Keratinocyte (primary cell): ENCODE data around the gene SORL1.

Source experiments
- CTCF ChIP-seq, 3 experiments: IDR thresholded peaks in 1 of 3; conservative IDR thresholded peaks in 1 of 3; optimal IDR thresholded peaks in 1 of 3; 2 replicates in 2 of 3; 3 replicates in 1 of 3; pipeline versions ENCODE3 to v1.5.1; 2011; ENCODE audit warnings: low read length in 3 of 3, mild to moderate bottlenecking in 3 of 3, moderate library complexity in 2 of 3, control low read depth in 1 of 3, inconsistent platforms in 1 of 3; ENCODE audit not compliant: insufficient read depth in 2 of 3; ENCODE audit errors: extremely low read depth in 1 of 3
- EZH2 ChIP-seq: IDR thresholded peaks from one replicate; pipeline ENCODE4 v1.6.1; 2012; ENCODE audit warnings: inconsistent platforms, mild to moderate bottlenecking, low read length, moderate library complexity

- TF ChIP-seq CTCF (optimal IDR thresholded peaks at IDR 0.05 in 1 of 3, IDR thresholded peaks at IDR 0.05 in 1 of 3, conservative IDR thresholded peaks at IDR 0.05 in 1 of 3; ENCODE audit: extremely low read depth in 1 of 3, insufficient read depth in 2 of 3, low read length in 3 of 3) (no peak), EZH2 (no peak)
Measured at GRCh38 chr11:121654843-121655536, 202.9 kb downstream of the SORL1 start.
